IMR-90 (cell line): Measurements from ENCODE around the gene TBCE. TPM values are rescaled to one million over a fixed set of nuclear protein-coding genes. Genes with fewer than 3 reads are reported as not detected.

Experiments
- ATAC-seq: fragments of 200-7000 bp; cut with Tn5 transposase; 2 replicates; pipeline ENCODE4 v1.9.1; 2020; ENCODE audit warnings: low read depth, mild to moderate bottlenecking, moderate library complexity
- BruUV-seq: library from RNA; stranded (reverse); fragments of 400-500 nt; replicated peaks from 2 replicates; lab custom pipeline; 2021; lab: Mats Ljungman, UMichigan
- CTCF ChIA-PET: fragments of 300-600 bp; formaldehyde crosslinking; extraction: SDS; loops from one replicate; lab custom pipeline; 2021; ENCODE audit warnings: antibody characterized with exemption; lab: Yijun Ruan, JAX
- POLR2A ChIA-PET: fragments of 300-600 bp; sonication (Branson Sonifier 250); formaldehyde crosslinking; loops from one replicate; lab custom pipeline; 2022; ENCODE audit warnings: antibody characterized with exemption; ENCODE audit not compliant: unreplicated experiment; lab: Charles Lee
- DNase-seq: peaks from one replicate; pipeline ENCODE4 v3.0.0; 2013
- H2AFZ ChIP-seq: replicated peaks from 2 replicates; pipeline ENCODE3; 2013; ENCODE audit warnings: low read length, mild to moderate bottlenecking; ENCODE audit not compliant: poor library complexity
- H2AK5ac ChIP-seq: 2 replicates; pipeline ENCODE4 v1.6.1; 2013; ENCODE audit warnings: low read depth, low read length, inconsistent platforms
- H2AK9ac ChIP-seq: replicated peaks from 2 replicates; pipeline ENCODE3; 2013; ENCODE audit warnings: mild to moderate bottlenecking, low read depth, low read length, moderate library complexity; ENCODE audit not compliant: poor library complexity
- H2BK120ac ChIP-seq: 2 replicates; pipeline ENCODE4 v1.6.1; 2013; ENCODE audit warnings: low read depth, low read length, inconsistent platforms
- H2BK15ac ChIP-seq: 3 replicates; pipeline ENCODE4 v1.6.1; 2013; ENCODE audit warnings: low read depth, low read length, inconsistent platforms
- H2BK20ac ChIP-seq: 2 replicates; pipeline ENCODE4 v1.6.1; 2013; ENCODE audit warnings: low read depth, mild to moderate bottlenecking, inconsistent platforms, low read length, moderate library complexity
- H2BK5ac ChIP-seq: 2 replicates; pipeline ENCODE4 v1.6.1; 2013; ENCODE audit warnings: mild to moderate bottlenecking, low read depth, low read length, inconsistent platforms; ENCODE audit not compliant: poor library complexity, severe bottlenecking
- H3K14ac ChIP-seq: replicated peaks from 2 replicates; pipeline ENCODE4 v1.6.1; 2013; ENCODE audit warnings: low read depth, low read length, inconsistent platforms
- H3K18ac ChIP-seq: 2 replicates; pipeline ENCODE4 v1.6.1; 2013; ENCODE audit warnings: low read depth, low read length, control low read depth
- H3K23ac ChIP-seq: 2 replicates; pipeline ENCODE4 v1.6.1; 2013; ENCODE audit warnings: low read depth, low read length, inconsistent platforms
- H3K27ac ChIP-seq: 2 replicates; pipeline ENCODE4 v1.5.1; 2013; ENCODE audit warnings: mild to moderate bottlenecking, control low read depth, low read length; ENCODE audit not compliant: insufficient read depth
- H3K27me3 ChIP-seq: 2 replicates; pipeline ENCODE4 v1.6.1; 2013; ENCODE audit warnings: low read length; ENCODE audit not compliant: control insufficient read depth, insufficient read depth
- H3K36me3 ChIP-seq: 2 replicates; pipeline ENCODE4 v1.6.1; 2013; ENCODE audit warnings: low read length, mixed read lengths; ENCODE audit not compliant: control insufficient read depth, insufficient read depth
- H3K4ac ChIP-seq: 2 replicates; pipeline ENCODE4 v1.6.1; 2013; ENCODE audit warnings: low read depth, low read length, inconsistent platforms
- H3K4me1 ChIP-seq: 2 replicates; pipeline ENCODE4 v1.6.1; 2013; ENCODE audit warnings: low read length, mixed read lengths; ENCODE audit not compliant: control insufficient read depth, insufficient read depth
- H3K4me2 ChIP-seq: 2 replicates; pipeline ENCODE4 v1.6.1; 2013; ENCODE audit warnings: low read depth, mild to moderate bottlenecking, control low read depth, low read length, moderate library complexity
- H3K4me3 ChIP-seq: 2 replicates; pipeline ENCODE4 v1.5.1; 2013; ENCODE audit warnings: low read depth, mild to moderate bottlenecking, control low read depth, low read length, moderate library complexity; ENCODE audit not compliant: insufficient read depth
- H3K56ac ChIP-seq: 2 replicates; pipeline ENCODE4 v1.6.1; 2013; ENCODE audit warnings: low read length, inconsistent platforms; ENCODE audit not compliant: insufficient read depth; ENCODE audit errors: extremely low read depth
- H3K79me1 ChIP-seq, 2 experiments: 2 replicates each; pipeline ENCODE4 v1.6.1; 2013; ENCODE audit warnings: low read length in 2 of 2, inconsistent platforms in 1 of 2, low read depth in 1 of 2
- H3K9ac ChIP-seq: 2 replicates; pipeline ENCODE4 v1.6.1; 2013; ENCODE audit warnings: low read depth, low read length, control low read depth
- H3K9me1 ChIP-seq: 2 replicates; pipeline ENCODE4 v1.6.1; 2013; ENCODE audit warnings: low read length, inconsistent platforms; ENCODE audit not compliant: insufficient read depth
- H3K9me3 ChIP-seq: 2 replicates; pipeline ENCODE4 v1.6.1; 2013; ENCODE audit warnings: low read length; ENCODE audit not compliant: control insufficient read depth, insufficient read depth
- H4K20me1 ChIP-seq: 2 replicates; pipeline ENCODE4 v1.6.1; 2013; ENCODE audit warnings: low read length, inconsistent platforms; ENCODE audit not compliant: insufficient read depth
- H4K5ac ChIP-seq: 2 replicates; pipeline ENCODE4 v1.6.1; 2013; ENCODE audit warnings: mild to moderate bottlenecking, low read depth, low read length, control low read depth
- H4K8ac ChIP-seq, 2 experiments: 2 replicates each; pipeline ENCODE4 v1.6.1; 2013; ENCODE audit warnings: low read depth in 2 of 2, low read length in 2 of 2, control low read depth in 1 of 2, inconsistent platforms in 1 of 2
- H4K91ac ChIP-seq: 2 replicates; pipeline ENCODE4 v1.6.1; 2013; ENCODE audit warnings: low read depth, low read length, inconsistent platforms; ENCODE audit not compliant: insufficient read depth
- BHLHE40 ChIP-seq: fragments of 150-350 bp; IDR thresholded peaks from 2 replicates; pipeline ENCODE4 v1.6.1; 2016; ENCODE audit warnings: mild to moderate bottlenecking, low read depth, low read length
- CHD1 ChIP-seq: IDR thresholded peaks from 2 replicates; pipeline ENCODE4 v1.6.1; 2012; ENCODE audit warnings: low read depth, low read length, improper control_type of control experiment
- MAFK ChIP-seq: IDR thresholded peaks from 2 replicates; pipeline ENCODE4 v1.6.1; 2012; ENCODE audit warnings: low read depth, low read length, improper control_type of control experiment
- MAZ ChIP-seq: IDR thresholded peaks from 2 replicates; pipeline ENCODE4 v1.6.1; 2012; ENCODE audit warnings: low read depth, mild to moderate bottlenecking, low read length, improper control_type of control experiment, moderate library complexity, borderline replicate concordance
- MXI1 ChIP-seq: IDR thresholded peaks from 2 replicates; pipeline ENCODE4 v1.6.1; 2012; ENCODE audit warnings: low read depth, mild to moderate bottlenecking, low read length, moderate library complexity, borderline replicate concordance
- RFX5 ChIP-seq: IDR thresholded peaks from 2 replicates; pipeline ENCODE4 v1.8.0; 2012; ENCODE audit warnings: low read depth, mild to moderate bottlenecking, low read length, moderate library complexity
- WGBS, 2 experiments: methylation state at CpG; one replicate each; pipeline versions ENCODE4 v1.1.5 to v1.1.7; 2013; ENCODE audit warnings: missing lambda C conversion rate in 2 of 2; ENCODE audit not compliant: insufficient read length in 1 of 2; ENCODE audit errors: extremely low coverage in 2 of 2; 5-methylcytosine and 5-hydroxymethylcytosine counted together
- dilution Hi-C: fragments of 300-500 bp; cut with HindIII; formaldehyde crosslinking; loops from one replicate; pipeline ENCODE4 v1.14.3; 2018; ENCODE audit warnings: low sequenced_read_pairs; ENCODE audit not compliant: unreplicated experiment
- in situ Hi-C: fragments of 300-500 bp; cut with MboI; formaldehyde crosslinking; loops from 3 replicates; pipeline ENCODE4 v1.14.3; 2019; ENCODE audit warnings: low sequenced_read_pairs, inconsistent platforms, mixed read lengths
- intact Hi-C: fragments of 100-400 bp; cut with micrococcal nuclease; formaldehyde crosslinking; loops from 2 replicates; pipeline ENCODE4 v1.10.0; 2022
- polyA plus RNA-seq, 3 experiments: library from polyadenylated mRNA; depleted of rRNA; stranded (reverse); fragments of >200 nt; gene quantifications; 2 replicates each; pipeline ENCODE4 v1.2.3, GENCODE V29; 2012; ENCODE audit warnings: low replicate concordance in 1 of 3
- total RNA-seq: library from RNA; depleted of rRNA; stranded (reverse); fragments of >200 nt; gene quantifications from 2 replicates; pipeline ENCODE4 v1.2.3, GENCODE V29; 2012
- TF ChIP-seq, protein P1 (sequence below): fragments of 150-350 bp; IDR thresholded peaks from 2 replicates; pipeline ENCODE4 v1.6.1; 2017; ENCODE audit warnings: mild to moderate bottlenecking, antibody characterized with exemption, low read length, low read depth

The TBCE gene
- total and polyA plus RNA-seq, 2 of the 4 experiments (the other 2 are of a cell fraction), result 25.3 to 26.7 TPM

DNA sequence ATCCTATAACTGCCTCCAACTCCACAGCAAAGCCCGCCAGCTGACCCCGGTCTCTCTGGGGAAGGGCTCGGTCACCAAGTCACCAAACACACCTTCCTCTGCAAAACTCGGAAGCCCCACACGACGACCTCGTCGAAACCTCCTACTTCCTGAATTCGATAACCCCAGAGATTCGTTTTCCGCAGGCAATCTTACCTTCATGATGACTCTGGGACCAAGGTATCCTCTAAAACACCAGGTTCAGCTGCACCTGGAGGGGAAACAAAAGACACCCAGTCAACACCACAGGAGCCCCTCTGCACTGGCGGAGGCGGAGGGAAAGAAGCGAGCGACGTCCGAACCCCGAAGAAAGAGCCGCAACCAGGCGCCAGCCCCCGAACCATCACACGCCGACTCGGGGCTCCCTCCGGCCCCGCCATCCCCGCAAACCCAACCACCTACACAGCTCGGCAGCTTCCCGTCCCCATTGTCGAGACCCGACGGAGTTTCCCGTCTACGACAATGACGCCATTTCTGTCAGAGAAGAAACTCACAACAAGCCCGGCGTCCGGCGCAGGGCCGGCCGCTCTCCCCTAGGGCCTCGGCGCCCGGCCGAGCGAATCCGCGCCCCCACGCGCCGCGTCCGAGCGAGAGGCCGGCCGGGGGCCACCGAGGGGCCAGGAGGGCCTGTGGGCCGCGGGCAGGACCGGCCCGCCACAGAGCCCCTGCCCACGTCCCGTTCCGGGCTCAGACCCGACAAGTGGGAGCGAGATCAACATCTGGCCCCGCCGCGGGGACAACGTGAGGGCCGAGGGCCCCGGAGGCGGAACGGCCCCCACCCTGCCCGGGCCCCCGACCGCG, 40.3 kb upstream of the TBCE start:
- H4K5ac ChIP-seq, result no peak overlapping the region
- H4K20me1 ChIP-seq, result peaks cover 58% of the 10 kb centered on the region
- DNase-seq (no peak), ATAC-seq (0 out of 2 replicates have a peak, but pooled peaks have one; percentile 0)
- peak overlapping the region; percentile 49 for H3K4ac ChIP-seq
- peaks cover 0 to 33% of the 10 kb centered on the region in 2 experiments; a peak in 3 of 4 replicates for H3K79me1 ChIP-seq
- dilution Hi-C loops (no loop called here), in situ Hi-C loops (no loop called here), intact Hi-C loops (no loop called here)
- 1% methylated on average over 48 of the region's 78 CpGs; no CpG with 5 or more reads in 1 of the 2 experiments for WGBS, 2 experiments
- peak overlapping the region; percentile 93 for H2AFZ ChIP-seq
- no peak overlapping the region for H2BK15ac ChIP-seq
- no peaks in the 10 kb centered on the region for H3K9me3 ChIP-seq
- H3K9me1 ChIP-seq, result no peaks in the 10 kb centered on the region; the same call in 1 of the 2 replicates
- no TSS peak for BruUV-seq
- no peak overlapping the region for H2BK20ac ChIP-seq
- peak overlapping the region; percentile 78 for H3K4me3 ChIP-seq
- H3K23ac ChIP-seq, result peak overlapping the region; percentile 91; the same call in 1 of the 2 replicates
- peak overlapping the region; percentile 73; the same call in 1 of the 2 replicates for H3K14ac ChIP-seq
- H3K18ac ChIP-seq, result no peak overlapping the region
- peak overlapping the region; percentile 97 for H3K4me2 ChIP-seq
- peak overlapping the region; percentile 80 for H3K56ac ChIP-seq
- TF ChIP-seq, protein P1, sequence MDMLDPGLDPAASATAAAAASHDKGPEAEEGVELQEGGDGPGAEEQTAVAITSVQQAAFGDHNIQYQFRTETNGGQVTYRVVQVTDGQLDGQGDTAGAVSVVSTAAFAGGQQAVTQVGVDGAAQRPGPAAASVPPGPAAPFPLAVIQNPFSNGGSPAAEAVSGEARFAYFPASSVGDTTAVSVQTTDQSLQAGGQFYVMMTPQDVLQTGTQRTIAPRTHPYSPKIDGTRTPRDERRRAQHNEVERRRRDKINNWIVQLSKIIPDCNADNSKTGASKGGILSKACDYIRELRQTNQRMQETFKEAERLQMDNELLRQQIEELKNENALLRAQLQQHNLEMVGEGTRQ, result no peak
- TF ChIP-seq MXI1, result no peak
- 0 out of 2 replicates have a peak, but pooled peaks have one; percentile 17 for TF ChIP-seq CHD1
- no peak for TF ChIP-seq BHLHE40
- no peak; the same call in 1 of the 2 replicates for TF ChIP-seq MAZ
- TF ChIP-seq MAFK, result no peak
- TF ChIP-seq RFX5, result no peak
- H3K27ac ChIP-seq, result peak overlapping the region; percentile 84
- POLR2A ChIA-PET, result no interaction called here
- H2BK120ac ChIP-seq, result no peak overlapping the region
- peak overlapping the region; percentile 59; the same call in 1 of the 2 replicates for H2AK5ac ChIP-seq
- H3K27me3 ChIP-seq, result no peaks in the 10 kb centered on the region
- CTCF ChIA-PET, result no interaction called here
- H3K9ac ChIP-seq, result peak overlapping the region; percentile 85
- peak overlapping the region; percentile 98 for H2AK9ac ChIP-seq
- H4K8ac ChIP-seq, result no peak overlapping the region
- H3K4me1 ChIP-seq, result no peaks in the 10 kb centered on the region
- peak overlapping the region; percentile 79 for H2BK5ac ChIP-seq
- peaks cover 1% of the 10 kb centered on the region; the same call in 1 of the 2 replicates for H3K36me3 ChIP-seq
- H4K91ac ChIP-seq, result no peak overlapping the region
